B cell (primary cell): ENCODE data around the gene ATAD1. TPM values are rescaled to one million over a fixed set of nuclear protein-coding genes. Genes with fewer than 3 reads are reported as not detected.

Experiments used
- ATAC-seq: fragments of 200-7000 bp; cut with Tn5 transposase; one replicate; pipeline ENCODE4 v1.10.0; 2021; ENCODE audit warnings: low read depth, mild to moderate bottlenecking, moderate number of reproducible peaks, moderate library complexity
- CTCF ChIA-PET: fragments of 350-600 bp; sonication (Branson Sonifier 250); formaldehyde crosslinking; loops from one replicate; lab custom pipeline; 2021; ENCODE audit warnings: antibody characterized with exemption, inconsistent platforms; lab: Charles Lee
- POLR2A ChIA-PET: fragments of 350-600 bp; sonication (Branson Sonifier 250); formaldehyde crosslinking; loops from one replicate; lab custom pipeline; 2021; ENCODE audit warnings: antibody characterized with exemption; lab: Charles Lee
- DNase-seq: peaks from one replicate; pipeline ENCODE4 v3.0.0; 2013
- H2AFZ ChIP-seq: 2 replicates; pipeline ENCODE4 v1.6.1; 2012; ENCODE audit warnings: mild to moderate bottlenecking, low read depth, low read length; ENCODE audit not compliant: insufficient read depth, poor library complexity, severe bottlenecking
- H3K27ac ChIP-seq, 2 donors: 1 replicate in 1 of 2; 2 replicates in 1 of 2; pipeline ENCODE4 v1.5.1; 2012 to 2013; ENCODE audit warnings: low read length in 2 of 2, mild to moderate bottlenecking in 2 of 2, moderate library complexity in 1 of 2
- H3K27me3 ChIP-seq, 4 experiments: fragments of 200-600 bp in 1 of 4; sonication (generic) in 1 of 4; replicated peaks in 1 of 4; 1 replicate in 2 of 4; 2 replicates in 2 of 4; pipeline versions ENCODE4 v1.6.1 to v1.7.0; 2013 to 2016; ENCODE audit warnings: low read length in 3 of 4, mild to moderate bottlenecking in 2 of 4, mixed read lengths in 1 of 4, moderate library complexity in 1 of 4; ENCODE audit not compliant: insufficient read depth in 4 of 4, control insufficient read depth in 3 of 4; ENCODE audit errors: control extremely low read depth in 1 of 4
- H3K36me3 ChIP-seq, 2 experiments: replicated peaks in 1 of 2; 1 replicate in 1 of 2; 2 replicates in 1 of 2; pipeline versions ENCODE4 v1.6.1 to v1.7.1; 2013; ENCODE audit warnings: low read length in 1 of 2; ENCODE audit not compliant: insufficient read depth in 2 of 2, control insufficient read depth in 1 of 2; ENCODE audit errors: control extremely low read depth in 1 of 2, extremely low read depth in 1 of 2
- H3K4me1 ChIP-seq, 2 donors: fragments of 200-600 bp in 1 of 2; sonication (generic) in 1 of 2; 1 replicate in 1 of 2; 2 replicates in 1 of 2; pipeline versions ENCODE4 v1.5.1 to v1.6.1; 2013 to 2017; ENCODE audit warnings: low read length in 2 of 2; ENCODE audit not compliant: control insufficient read depth in 2 of 2, insufficient read depth in 2 of 2
- H3K4me2 ChIP-seq: replicated peaks from 2 replicates; pipeline ENCODE3; 2012; ENCODE audit warnings: mild to moderate bottlenecking, low read depth, low read length; ENCODE audit not compliant: poor library complexity, severe bottlenecking
- H3K4me3 ChIP-seq, 5 experiments: fragments of 200-600 bp in 1 of 5; sonication (generic) in 1 of 5; 1 replicate in 3 of 5; 2 replicates in 2 of 5; pipeline versions ENCODE4 v1.5.1 to v1.7.0; 2011 to 2016; ENCODE audit warnings: low read length in 4 of 5, mild to moderate bottlenecking in 4 of 5, low read depth in 2 of 5, control low read depth in 1 of 5, moderate library complexity in 1 of 5; ENCODE audit not compliant: insufficient read depth in 1 of 5; ENCODE audit errors: control extremely low read depth in 1 of 5, extremely low read depth in 1 of 5
- H3K79me2 ChIP-seq: fragments of 200-600 bp; sonication (generic); one replicate; pipeline ENCODE4 v1.6.0; 2016; ENCODE audit warnings: low read length; ENCODE audit not compliant: control insufficient read depth, insufficient read depth
- H3K9ac ChIP-seq: fragments of 200-600 bp; sonication (generic); 2 replicates; pipeline ENCODE4 v1.6.1; 2017; ENCODE audit warnings: mild to moderate bottlenecking, low read length, moderate library complexity
- H3K9me3 ChIP-seq, 3 donors: one replicate each; pipeline versions ENCODE4 v1.6.1 to v1.7.1; 2013; ENCODE audit warnings: low read length in 2 of 3; ENCODE audit not compliant: control insufficient read depth in 2 of 3, insufficient read depth in 1 of 3; ENCODE audit errors: control extremely low read depth in 1 of 3
- H4K20me1 ChIP-seq: 2 replicates; pipeline ENCODE4 v1.6.0; 2012; ENCODE audit warnings: mild to moderate bottlenecking, low read length; ENCODE audit not compliant: insufficient read depth, control insufficient read depth, poor library complexity, severe bottlenecking
- H3K27ac Mint-ChIP-seq: one replicate; pipeline ENCODE4 v1.8.0; 2021; ENCODE audit warnings: mixed read lengths
- H3K27me3 Mint-ChIP-seq: one replicate; pipeline ENCODE4 v1.8.0; 2021; ENCODE audit warnings: mixed read lengths
- H3K4me1 Mint-ChIP-seq: one replicate; pipeline ENCODE4 v1.8.0; 2021; ENCODE audit warnings: mixed read lengths
- H3K4me3 Mint-ChIP-seq: one replicate; pipeline ENCODE4 v1.8.0; 2021; ENCODE audit warnings: mixed read lengths
- H3K9me3 Mint-ChIP-seq: one replicate; pipeline ENCODE4 v1.8.0; 2022; ENCODE audit warnings: mixed read lengths; ENCODE audit not compliant: insufficient read depth
- CTCF ChIP-seq: fragments of 200-600 bp; IDR thresholded peaks from one replicate; pipeline ENCODE4 v1.8.0; 2022; ENCODE audit warnings: antibody characterized with exemption, mild to moderate bottlenecking
- EZH2 ChIP-seq: IDR thresholded peaks from 2 replicates; pipeline ENCODE4 v1.6.1; 2012; ENCODE audit warnings: borderline replicate concordance, low read depth, mild to moderate bottlenecking, moderate library complexity, low read length; ENCODE audit not compliant: insufficient read depth, poor library complexity, severe bottlenecking
- WGBS: methylation state at CpG from one replicate; pipeline ENCODE4 v1.1.5; 2013; ENCODE audit warnings: missing lambda C conversion rate; ENCODE audit not compliant: insufficient coverage; 5-methylcytosine and 5-hydroxymethylcytosine counted together
- intact Hi-C: fragments of 100-400 bp; cut with micrococcal nuclease; formaldehyde crosslinking; loops from one replicate; pipeline ENCODE4 v1.10.0; 2022
- polyA plus RNA-seq: library from polyadenylated mRNA; depleted of rRNA; stranded (reverse); fragments of >200 nt; gene quantifications from 2 replicates; pipeline ENCODE4 v1.2.3, GENCODE V29; 2012
- total RNA-seq, 2 donors: library from RNA; stranded (reverse); fragments of 120-200 nt in 1 of 2; gene quantifications; 1 replicate in 1 of 2; 2 replicates in 1 of 2; pipeline versions ENCODE4 v1.2.3 to v1.2.4, GENCODE V29; 2013 to 2022

ATAD1 gene
- total and polyA plus RNA-seq, 2 donors (not counting 1 experiment from before 2014, with no cell fraction given): 6.1 to 44.9 TPM

- Histone ChIP-seq H3K36me3 (no peaks in the 10 kb centered on the region), H3K9me3 (no peaks in the 10 kb centered on the region), H4K20me1 (no peaks in the 10 kb centered on the region), H3K79me2 (no peaks in the 10 kb centered on the region), H3K4me1 (no peaks in the 10 kb centered on the region), H2AFZ (no peak overlapping the region), H3K4me3 (no peak overlapping the region), H3K27me3 (no peaks in the 10 kb centered on the region), H3K9ac (no peak overlapping the region), H3K27ac (no peak overlapping the region), H3K4me2 (no peak overlapping the region)
- Mint-ChIP-seq H3K27me3 (no peaks in the 10 kb centered on the region), H3K4me1 (no peaks in the 10 kb centered on the region), H3K27ac (no peak overlapping the region), H3K4me3 (no peak overlapping the region), H3K9me3 (no peaks in the 10 kb centered on the region)
- TF ChIP-seq EZH2 (no peak), CTCF (no peak)
- no CpG with 5 or more reads among the region's 1 CpG for WGBS
- ChIA-PET CTCF (interaction anchor here (1.0 to 9.0 kb wide), 3 partner anchors 14 to 709 kb away, joined by 3 to 117 read pairs (median 4); no protein-coding TSS in a partner anchor), POLR2A (no interaction called here)
- no peak for ATAC-seq
- DNase-seq: no peak
- intact Hi-C loops: no loop called here
Measured at GRCh38 chr10:87844837-87845623, 27.0 kb upstream of the ATAD1 start.

- no peaks in the 10 kb centered on the region for H3K27me3 Mint-ChIP-seq
- 100% methylated on average over 3 of the region's 4 CpGs for WGBS
- no peaks in the 10 kb centered on the region for H3K27me3 ChIP-seq
- no peak overlapping the region for H3K4me3 ChIP-seq
- no peak overlapping the region for H3K27ac Mint-ChIP-seq
- intact Hi-C loops: no loop called here
- no peaks in the 10 kb centered on the region for H3K79me2 ChIP-seq
- no peaks in the 10 kb centered on the region for H4K20me1 ChIP-seq
- no peak overlapping the region for H3K9ac ChIP-seq
- no peaks in the 10 kb centered on the region for H3K9me3 ChIP-seq
- no peak overlapping the region for H3K27ac ChIP-seq
- no peaks in the 10 kb centered on the region for H3K4me1 ChIP-seq
- TF ChIP-seq CTCF (no peak), EZH2 (no peak)
- ATAC-seq (no peak), DNase-seq (no peak)
- CTCF ChIA-PET: no interaction called here
- H3K36me3 ChIP-seq: no peaks in the 10 kb centered on the region
- H3K9me3 Mint-ChIP-seq: no peaks in the 10 kb centered on the region
- H3K4me1 Mint-ChIP-seq: no peaks in the 10 kb centered on the region
- POLR2A ChIA-PET: no interaction called here
- H3K4me3 Mint-ChIP-seq: no peak overlapping the region
- no peak overlapping the region for H3K4me2 ChIP-seq
- H2AFZ ChIP-seq: no peak overlapping the region
Measured at GRCh38 chr10:87843714-87844113, 25.7 kb upstream of the ATAD1 start.
